ENCODE results near the gene DRAXIN. TPM values are rescaled to one million over a fixed set of nuclear protein-coding genes. Genes with fewer than 3 reads are reported as not detected.

DRAXIN gene
- total and polyA plus RNA-seq, 4 donors = 0.04 to 0.31 (median 0.14) TPM

DNA sequence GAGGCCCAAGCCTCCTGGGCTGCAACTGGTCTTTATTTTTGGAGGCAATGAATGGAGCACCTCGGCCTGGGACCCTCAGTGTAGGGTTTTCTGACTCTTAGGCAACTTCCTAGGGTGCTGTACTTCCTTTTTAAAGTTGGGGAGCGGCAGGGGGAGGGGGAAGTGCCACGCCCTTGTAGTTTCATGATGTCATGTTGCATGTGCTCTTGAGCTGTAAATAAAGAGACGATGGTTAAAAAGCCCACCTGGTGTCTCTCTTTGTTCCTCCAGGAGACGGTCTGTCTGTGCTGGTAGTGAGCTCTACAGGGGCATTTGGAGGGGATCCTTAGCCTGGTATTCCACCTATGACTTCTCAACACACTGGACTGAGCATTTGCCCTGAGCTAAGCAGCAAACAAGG lies 34.1 kb downstream of the DRAXIN start:
- H3K27me3 ChIP-seq (ENCODE audit: control insufficient read depth in 3 of 3, insufficient read depth in 3 of 3, low read length in 2 of 3) = no peaks in the 10 kb centered on the region
- 19 to 54% methylated on average over 5 of the region's 5 CpGs for WGBS, 2 donors

DNA sequence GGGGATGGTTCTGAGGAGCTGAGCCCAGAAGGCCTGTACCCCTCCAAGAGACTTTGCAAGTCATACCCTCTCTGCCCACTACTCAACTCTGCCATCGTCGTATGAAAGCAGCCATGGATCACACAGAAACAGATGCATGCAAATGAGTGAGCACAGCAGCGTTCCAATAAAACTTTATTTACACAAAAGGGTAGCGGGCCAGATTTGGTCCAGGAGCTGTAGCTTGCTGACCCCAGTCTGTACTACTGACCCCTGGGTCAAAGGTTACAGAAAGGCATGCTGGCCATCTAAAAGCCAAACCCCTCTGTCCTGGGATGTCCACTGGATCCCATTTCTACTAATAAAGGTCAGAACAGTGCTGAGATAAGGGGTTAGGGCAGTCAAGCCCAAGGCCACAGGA lies 35.6 kb downstream of the DRAXIN start:
- no peak for ATAC-seq (ENCODE audit: insufficient read depth, low FRiP score)
- TF ChIP-seq, protein P1, sequence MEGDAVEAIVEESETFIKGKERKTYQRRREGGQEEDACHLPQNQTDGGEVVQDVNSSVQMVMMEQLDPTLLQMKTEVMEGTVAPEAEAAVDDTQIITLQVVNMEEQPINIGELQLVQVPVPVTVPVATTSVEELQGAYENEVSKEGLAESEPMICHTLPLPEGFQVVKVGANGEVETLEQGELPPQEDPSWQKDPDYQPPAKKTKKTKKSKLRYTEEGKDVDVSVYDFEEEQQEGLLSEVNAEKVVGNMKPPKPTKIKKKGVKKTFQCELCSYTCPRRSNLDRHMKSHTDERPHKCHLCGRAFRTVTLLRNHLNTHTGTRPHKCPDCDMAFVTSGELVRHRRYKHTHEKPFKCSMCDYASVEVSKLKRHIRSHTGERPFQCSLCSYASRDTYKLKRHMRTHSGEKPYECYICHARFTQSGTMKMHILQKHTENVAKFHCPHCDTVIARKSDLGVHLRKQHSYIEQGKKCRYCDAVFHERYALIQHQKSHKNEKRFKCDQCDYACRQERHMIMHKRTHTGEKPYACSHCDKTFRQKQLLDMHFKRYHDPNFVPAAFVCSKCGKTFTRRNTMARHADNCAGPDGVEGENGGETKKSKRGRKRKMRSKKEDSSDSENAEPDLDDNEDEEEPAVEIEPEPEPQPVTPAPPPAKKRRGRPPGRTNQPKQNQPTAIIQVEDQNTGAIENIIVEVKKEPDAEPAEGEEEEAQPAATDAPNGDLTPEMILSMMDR (IDR thresholded peaks at IDR 0.05; ENCODE audit: control extremely low read depth, extremely low read depth) = no peak
- Histone ChIP-seq H3K36me3 (ENCODE audit: control insufficient read depth in 4 of 4, insufficient read depth in 4 of 4, low read length in 4 of 4) (no peaks in the 10 kb centered on the region), H3K27ac (ENCODE audit: low read depth in 1 of 2, low read length in 1 of 2) (no peak overlapping the region), H3K9me3 (ENCODE audit: control insufficient read depth in 4 of 4, insufficient read depth in 3 of 4, low read length in 3 of 4) (no peaks in the 10 kb centered on the region), H3K4me1 (ENCODE audit: control insufficient read depth in 5 of 5, insufficient read depth in 5 of 5, low read length in 5 of 5) (peaks cover 0 to 30% (median 24%) of the 10 kb centered on the region in 5 donors), H3K9ac (ENCODE audit: insufficient read depth in 1 of 2, low read length in 2 of 2) (no peak overlapping the region), H3K27me3 (ENCODE audit: control insufficient read depth in 3 of 3, insufficient read depth in 3 of 3, low read length in 2 of 3) (no peaks in the 10 kb centered on the region), H3K4me3 (no peak overlapping the region)
- 97 to 99% methylated on average over 4 of the region's 4 CpGs for WGBS, 2 donors
- DNase-seq = no peak

More for the DNA sequence above, 34.1 kb downstream of the DRAXIN start:
- DNase-seq = no peak
- Histone ChIP-seq H3K36me3 (ENCODE audit: control insufficient read depth in 4 of 4, insufficient read depth in 4 of 4, low read length in 4 of 4) (no peaks in the 10 kb centered on the region), H3K9ac (ENCODE audit: insufficient read depth in 1 of 2, low read length in 2 of 2) (no peak overlapping the region), H3K9me3 (ENCODE audit: control insufficient read depth in 4 of 4, insufficient read depth in 3 of 4, low read length in 3 of 4) (peaks cover 0 to 2% (median 0%) of the 10 kb centered on the region in 4 donors), H3K27ac (ENCODE audit: low read depth in 1 of 2, low read length in 1 of 2) (no peak overlapping the region), H3K4me3 (no peak overlapping the region), H3K4me1 (ENCODE audit: control insufficient read depth in 5 of 5, insufficient read depth in 5 of 5, low read length in 5 of 5) (peaks cover 0 to 20% (median 20%) of the 10 kb centered on the region in 5 donors)
- TF ChIP-seq, protein P1 (IDR thresholded peaks at IDR 0.05; ENCODE audit: control extremely low read depth, extremely low read depth) = no peak
- no peak for ATAC-seq (ENCODE audit: insufficient read depth, low FRiP score)

DNA sequence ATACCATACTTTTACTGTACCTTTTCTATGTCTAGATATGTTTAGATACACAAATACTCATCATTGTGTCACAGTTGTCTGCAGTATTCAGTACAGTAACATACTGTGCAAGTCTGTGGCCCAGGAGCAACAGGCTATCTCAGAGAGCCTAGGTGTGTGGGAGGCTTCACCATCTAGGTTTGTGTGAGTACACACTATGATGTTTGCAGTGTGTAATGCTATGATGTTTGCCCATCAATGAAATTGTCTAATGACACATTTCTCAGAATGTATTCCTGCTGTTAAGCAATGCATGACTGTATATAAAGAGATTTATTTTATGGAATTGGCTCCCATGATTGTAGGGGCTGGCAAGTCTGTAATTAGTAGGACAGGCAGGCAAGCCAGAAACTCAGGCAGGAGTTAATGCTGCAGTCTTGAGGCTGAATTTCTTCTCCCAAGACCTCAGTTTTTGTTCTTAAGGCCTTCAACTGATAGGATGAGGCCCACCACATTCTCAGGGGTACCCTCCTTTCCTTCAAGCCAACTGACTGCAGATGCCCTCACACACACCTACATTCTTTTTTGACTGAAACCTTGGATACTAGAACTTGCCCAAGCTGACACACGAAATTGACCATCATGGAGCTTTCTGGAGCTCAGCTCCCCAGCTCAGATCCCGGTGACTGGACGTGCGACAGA lies 36.8 kb downstream of the DRAXIN start:
- DNase-seq (no peak), ATAC-seq (ENCODE audit: insufficient read depth, low FRiP score) (no peak)
- H3K27ac ChIP-seq (ENCODE audit: low read depth in 1 of 2, low read length in 1 of 2) = no peak overlapping the region
- no peak overlapping the region for H3K4me3 ChIP-seq
- no peaks in the 10 kb centered on the region for H3K27me3 ChIP-seq (ENCODE audit: control insufficient read depth in 3 of 3, insufficient read depth in 3 of 3, low read length in 2 of 3)
- TF ChIP-seq, protein P1 (IDR thresholded peaks at IDR 0.05; ENCODE audit: control extremely low read depth, extremely low read depth) = no peak
- no peaks in the 10 kb centered on the region for H3K9me3 ChIP-seq (ENCODE audit: control insufficient read depth in 4 of 4, insufficient read depth in 3 of 4, low read length in 3 of 4)
- 92 to 97% methylated on average over 4 of the region's 4 CpGs for WGBS, 2 donors
- peaks cover 0 to 41% (median 24%) of the 10 kb centered on the region in 5 donors for H3K4me1 ChIP-seq (ENCODE audit: control insufficient read depth in 5 of 5, insufficient read depth in 5 of 5, low read length in 5 of 5)
- no peak overlapping the region for H3K9ac ChIP-seq (ENCODE audit: insufficient read depth in 1 of 2, low read length in 2 of 2)
- no peaks in the 10 kb centered on the region for H3K36me3 ChIP-seq (ENCODE audit: control insufficient read depth in 4 of 4, insufficient read depth in 4 of 4, low read length in 4 of 4)

DNA sequence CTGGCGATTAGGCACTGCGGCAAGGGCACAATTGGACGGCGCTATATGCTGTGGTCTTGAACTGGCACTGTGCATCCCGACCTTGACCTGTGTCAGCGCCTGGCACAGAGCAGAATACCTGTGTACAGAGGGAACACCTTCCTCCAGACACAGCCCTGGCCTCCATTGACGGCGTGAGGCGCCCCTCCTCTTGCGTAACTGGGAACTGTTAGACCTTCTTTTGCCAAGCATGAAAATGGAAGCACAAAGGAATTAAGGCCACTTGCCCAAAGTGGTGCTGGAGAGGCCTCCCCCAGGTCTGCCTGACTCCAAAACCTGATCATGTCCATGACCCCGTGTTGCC lies 37.6 kb downstream of the DRAXIN start:
- WGBS, 2 donors = 73 to 84% methylated on average over 11 of the region's 11 CpGs
- no peak overlapping the region for H3K4me3 ChIP-seq

More for the DNA sequence above, 37.6 kb downstream of the DRAXIN start:
- TF ChIP-seq, protein P1 (IDR thresholded peaks at IDR 0.05; ENCODE audit: control extremely low read depth, extremely low read depth) = no peak
- H3K9ac ChIP-seq (ENCODE audit: insufficient read depth in 1 of 2, low read length in 2 of 2) = no peak overlapping the region
- peaks cover 0 to 41% (median 24%) of the 10 kb centered on the region in 5 donors for H3K4me1 ChIP-seq (ENCODE audit: control insufficient read depth in 5 of 5, insufficient read depth in 5 of 5, low read length in 5 of 5)
- no peaks in the 10 kb centered on the region for H3K27me3 ChIP-seq (ENCODE audit: control insufficient read depth in 3 of 3, insufficient read depth in 3 of 3, low read length in 2 of 3)
- ATAC-seq (ENCODE audit: insufficient read depth, low FRiP score) = no peak
- no peak for DNase-seq
- H3K9me3 ChIP-seq (ENCODE audit: control insufficient read depth in 4 of 4, insufficient read depth in 3 of 4, low read length in 3 of 4) = no peaks in the 10 kb centered on the region
- peak overlapping the region in 1 of 2 donors; percentile 77 for H3K27ac ChIP-seq (ENCODE audit: low read depth in 1 of 2, low read length in 1 of 2)
- no peaks in the 10 kb centered on the region for H3K36me3 ChIP-seq (ENCODE audit: control insufficient read depth in 4 of 4, insufficient read depth in 4 of 4, low read length in 4 of 4)
